ENCODE data around the gene RNFT1.
"Not testable (repeated sequence)": the region's sequence is repeated elsewhere in the genome, so short reads cannot be mapped to it uniquely, and the experiment has no call there.

RNFT1 gene

GRCh38 chr17:59920637-59921036 is 43.9 kb downstream of the RNFT1 start:
- not testable (repeated sequence) for DNase-seq (ENCODE audit: low read depth)

- no peak for DNase-seq (ENCODE audit: low read depth)
These were observed 48.1 kb downstream of the RNFT1 start for GRCh38 chr17:59916446-59916845.

GRCh38 chr17:59914274-59914854 is 50.2 kb downstream of the RNFT1 start:
- DNase-seq (ENCODE audit: low read depth), result no peak

- DNase-seq (ENCODE audit: low read depth), result no peak
These were observed 57.1 kb downstream of the RNFT1 start for GRCh38 chr17:59907467-59907866.

GRCh38 chr17:59903455-59903854 is 61.1 kb downstream of the RNFT1 start:
- no peak for DNase-seq (ENCODE audit: low read depth)

Data from stimulated activated CD8-positive, alpha-beta memory T cell treated with anti-CD3 and anti-CD28 coated beads, Interleukin-15, amount 100 ng/mL, for 24 hours (primary cell).